Hindlimb muscle (tissue), 1 donor: Measurements from ENCODE around the gene SIDT1. TPM values are rescaled to one million over a fixed set of nuclear protein-coding genes. Genes with fewer than 3 reads are reported as not detected.

Experiments used
- polyA plus RNA-seq: library from polyadenylated mRNA; unstranded; fragments of 120-200 nt; gene quantifications from one replicate; pipeline ENCODE4 v1.2.1, GENCODE V29; 2013; ENCODE audit not compliant: insufficient read length

Gene SIDT1
- polyA plus RNA-seq, 1 donor, result 1.7 TPM

Other genes with a start within 250 kb of the SIDT1 start
- gene CFAP44, start 91.1 kb upstream of the SIDT1 start, polyA plus RNA-seq, result 4.7 TPM
- 8.6 TPM for gene SPICE1, start 17.4 kb upstream of the SIDT1 start, polyA plus RNA-seq
- gene USF3, start 164.1 kb downstream of the SIDT1 start, polyA plus RNA-seq, result 19.3 TPM
- gene NAA50, start 213.7 kb downstream of the SIDT1 start, polyA plus RNA-seq, result 150 TPM
- gene ATP6V1A, start 214.5 kb downstream of the SIDT1 start, polyA plus RNA-seq, result 14.7 TPM